Stimulated activated CD4-positive, alpha-beta T cell treated with anti-CD3 and anti-CD28 coated beads, Interleukin-2, amount 100 ng/mL, for 24 hours (primary cell): ENCODE measurements around the gene PCK1.

Source experiments
- DNase-seq, 2 donors: peaks; one replicate each; pipeline ENCODE4 v3.0.0-alpha.2; 2020

Gene PCK1

GRCh38 chr20:57577679-57578475 lies 17.0 kb downstream of the PCK1 start:
- no peak for DNase-seq

- DNase-seq: no peak
Observed at GRCh38 chr20:57578476-57579165, 17.7 kb downstream of the PCK1 start.

- DNase-seq: no peak
Observed at GRCh38 chr20:57579331-57579897, 18.5 kb downstream of the PCK1 start.

GRCh38 chr20:57579898-57580447 lies 19.1 kb downstream of the PCK1 start:
- DNase-seq: no peak

GRCh38 chr20:57580478-57581201 lies 19.7 kb downstream of the PCK1 start:
- DNase-seq: no peak

GRCh38 chr20:57581202-57582028 lies 20.5 kb downstream of the PCK1 start:
- DNase-seq: no peak

- DNase-seq: no peak
Observed at GRCh38 chr20:57582029-57582378, 21.1 kb downstream of the PCK1 start.

- DNase-seq: no peak
Observed at GRCh38 chr20:57582432-57583288, 21.8 kb downstream of the PCK1 start.

GRCh38 chr20:57583289-57584257 lies 22.7 kb downstream of the PCK1 start:
- no peak for DNase-seq

GRCh38 chr20:57584768-57585461 lies 24.0 kb downstream of the PCK1 start:
- no peak for DNase-seq

- no peak for DNase-seq
Observed at GRCh38 chr20:57585466-57586213, 24.7 kb downstream of the PCK1 start.

- no peak for DNase-seq
Observed at GRCh38 chr20:57586370-57586793, 25.5 kb downstream of the PCK1 start.

- no peak for DNase-seq
Observed at GRCh38 chr20:57586943-57587277, 26.0 kb downstream of the PCK1 start.

GRCh38 chr20:57587278-57587988 lies 26.5 kb downstream of the PCK1 start:
- no peak for DNase-seq

GRCh38 chr20:57587989-57588377 lies 27.1 kb downstream of the PCK1 start:
- DNase-seq: no peak

- DNase-seq: no peak
Observed at GRCh38 chr20:57588596-57588995, 27.7 kb downstream of the PCK1 start.

- DNase-seq: no peak
Observed at GRCh38 chr20:57589123-57589727, 28.3 kb downstream of the PCK1 start.
